GM23338 (cell line): ENCODE results near the gene ZNF774. TPM values are rescaled to one million over a fixed set of nuclear protein-coding genes. Genes with fewer than 3 reads are reported as not detected.

Source experiments
- ATAC-seq: fragments of 200-7000 bp; cut with Tn5 transposase; 3 replicates; pipeline ENCODE4 v1.9.1; 2020
- DNase-seq: peaks from one replicate; pipeline ENCODE4 v3.0.0-alpha.2; 2015; ENCODE audit warnings: low spot score
- H2AFZ ChIP-seq: fragments of 200-600 bp; sonication (generic); 2 replicates; pipeline ENCODE4 v1.8.0; 2016; ENCODE audit warnings: antibody characterized with exemption, mild to moderate bottlenecking, moderate library complexity
- H3F3A ChIP-seq: fragments of 200-600 bp; sonication (generic); replicated peaks from 2 replicates; pipeline ENCODE4 v1.8.0; 2017; ENCODE audit warnings: antibody characterized with exemption, mixed run types, low read depth
- H3K27ac ChIP-seq: fragments of 200-600 bp; sonication (generic); 2 replicates; pipeline ENCODE4 v1.6.1; 2016; ENCODE audit warnings: low read depth
- H3K27me3 ChIP-seq: fragments of 200-600 bp; sonication (generic); 2 replicates; pipeline ENCODE4 v1.8.0; 2016; ENCODE audit warnings: mild to moderate bottlenecking, mixed run types, moderate library complexity; ENCODE audit not compliant: insufficient read depth
- H3K36me3 ChIP-seq: fragments of 200-600 bp; sonication (generic); 2 replicates; pipeline ENCODE4 v1.8.0; 2016; ENCODE audit warnings: mild to moderate bottlenecking; ENCODE audit not compliant: insufficient read depth
- H3K4me1 ChIP-seq: fragments of 200-600 bp; sonication (generic); 2 replicates; pipeline ENCODE4 v1.8.0; 2016; ENCODE audit warnings: mild to moderate bottlenecking, moderate library complexity; ENCODE audit not compliant: insufficient read depth
- H3K4me2 ChIP-seq: fragments of 200-600 bp; sonication (generic); 2 replicates; pipeline ENCODE4 v1.7.1; 2017; ENCODE audit warnings: mixed run types
- H3K4me3 ChIP-seq: fragments of 200-600 bp; sonication (generic); 2 replicates; pipeline ENCODE4 v1.6.1; 2016; ENCODE audit warnings: mixed run types
- H3K79me2 ChIP-seq: fragments of 200-600 bp; sonication (generic); replicated peaks from 2 replicates; pipeline ENCODE4 v1.8.0; 2017; ENCODE audit warnings: mild to moderate bottlenecking; ENCODE audit not compliant: insufficient read depth
- H3K9me2 ChIP-seq: fragments of 200-600 bp; sonication (generic); 2 replicates; pipeline ENCODE4 v1.8.0; 2017; ENCODE audit not compliant: insufficient read depth
- H4K20me1 ChIP-seq: fragments of 200-600 bp; sonication (generic); replicated peaks from 2 replicates; pipeline ENCODE4 v1.8.0; 2017; ENCODE audit warnings: mild to moderate bottlenecking; ENCODE audit not compliant: insufficient read depth
- H3K27ac Mint-ChIP-seq: 2 replicates; pipeline ENCODE4 v1.8.0; 2020; ENCODE audit warnings: inconsistent platforms, mild to moderate bottlenecking, moderate library complexity, mixed read lengths
- H3K27me3 Mint-ChIP-seq: 3 replicates; pipeline ENCODE4 v1.8.0; 2022; ENCODE audit warnings: low read depth, mild to moderate bottlenecking, moderate library complexity, mixed read lengths, inconsistent platforms; ENCODE audit not compliant: insufficient read depth, poor library complexity
- H3K36me3 Mint-ChIP-seq: 3 replicates; pipeline ENCODE4 v1.8.0; 2021; ENCODE audit warnings: low read depth, mild to moderate bottlenecking, inconsistent platforms, moderate library complexity, mixed read lengths
- H3K4me1 Mint-ChIP-seq: 3 replicates; pipeline ENCODE4 v1.8.0; 2020; ENCODE audit warnings: mild to moderate bottlenecking, inconsistent platforms, mixed read lengths
- H3K4me3 Mint-ChIP-seq: 3 replicates; pipeline ENCODE4 v1.8.0; 2021; ENCODE audit warnings: moderate library complexity, mild to moderate bottlenecking, inconsistent platforms, mixed read lengths
- H3K9me3 Mint-ChIP-seq: 3 replicates; pipeline ENCODE4 v1.8.0; 2020; ENCODE audit warnings: moderate library complexity, mild to moderate bottlenecking, inconsistent platforms, mixed read lengths
- CREB1 ChIP-seq: fragments of 250-450 bp; sonication (Bioruptor Pico); IDR thresholded peaks from 2 replicates; pipeline ENCODE4 v1.5.0; 2020; ENCODE audit warnings: low read depth, mild to moderate bottlenecking, moderate library complexity
- EZH2 ChIP-seq: fragments of 200-600 bp; sonication (generic); IDR thresholded peaks from one replicate; pipeline ENCODE4 v1.8.0; 2017; ENCODE audit warnings: antibody characterized with exemption, mild to moderate bottlenecking, low read depth; ENCODE audit not compliant: unreplicated experiment
- EZH2phosphoT487 ChIP-seq: fragments of 200-600 bp; sonication (generic); IDR thresholded peaks from one replicate; pipeline ENCODE4 v1.8.1; 2018; ENCODE audit warnings: antibody characterized with exemption; ENCODE audit not compliant: unreplicated experiment
- NANOG ChIP-seq: IDR thresholded peaks from 2 replicates; pipeline ENCODE4 v1.6.1; 2016; ENCODE audit warnings: antibody characterized with exemption, borderline replicate concordance
- POLR2AphosphoS5 ChIP-seq: IDR thresholded peaks from 2 replicates; pipeline ENCODE4 v1.6.1; 2016; ENCODE audit warnings: antibody characterized with exemption, low read depth
- STAT1 ChIP-seq: IDR thresholded peaks from one replicate; pipeline ENCODE4 v1.6.1; 2016; ENCODE audit warnings: antibody characterized with exemption; ENCODE audit not compliant: unreplicated experiment
- ZNF114 ChIP-seq: fragments of 250-450 bp; sonication (Bioruptor Pico); IDR thresholded peaks from 2 replicates; pipeline ENCODE4 v1.5.0; 2020; ENCODE audit warnings: mild to moderate bottlenecking, moderate library complexity
- ZNF331 ChIP-seq: fragments of 250-450 bp; sonication (Bioruptor Pico); IDR thresholded peaks from 2 replicates; pipeline ENCODE4 v1.5.0; 2020; ENCODE audit warnings: low read depth, mild to moderate bottlenecking, moderate library complexity
- polyA plus RNA-seq: library from polyadenylated mRNA; unstranded; fragments of >200 nt; fragmentation: Nextera tagmentation; extraction: Ambion mirVana; gene quantifications from 2 replicates; pipeline ENCODE4 v1.2.1, GENCODE V29; 2016
- total RNA-seq: library from RNA; depleted of rRNA; stranded (reverse); fragments of >200 nt; shearing (Covaris generic); gene quantifications from 2 replicates; pipeline ENCODE4 v1.2.3, GENCODE V29; 2014
- TF ChIP-seq, protein P1 (sequence below): IDR thresholded peaks from one replicate; pipeline ENCODE4 v1.6.1; 2018; ENCODE audit warnings: antibody characterized with exemption; ENCODE audit not compliant: unreplicated experiment
- TF ChIP-seq, protein P2 (sequence below): IDR thresholded peaks from 2 replicates; pipeline ENCODE4 v1.6.1; 2016; ENCODE audit warnings: antibody characterized with exemption
- TF ChIP-seq, protein P3 (sequence below), 2 experiments: fragments of 200-600 bp in 1 of 2; sonication (generic) in 1 of 2; conservative IDR thresholded peaks; 2 replicates each; pipeline versions ENCODE4 v1.5.1 to v1.6.1; 2016 to 2017; ENCODE audit warnings: antibody characterized with exemption in 2 of 2, low read depth in 2 of 2, mild to moderate bottlenecking in 2 of 2, moderate library complexity in 1 of 2

ZNF774 gene
- total and polyA plus RNA-seq, 2 experiments from 2014 or later = 0.45 to 1.8 TPM

DNA sequence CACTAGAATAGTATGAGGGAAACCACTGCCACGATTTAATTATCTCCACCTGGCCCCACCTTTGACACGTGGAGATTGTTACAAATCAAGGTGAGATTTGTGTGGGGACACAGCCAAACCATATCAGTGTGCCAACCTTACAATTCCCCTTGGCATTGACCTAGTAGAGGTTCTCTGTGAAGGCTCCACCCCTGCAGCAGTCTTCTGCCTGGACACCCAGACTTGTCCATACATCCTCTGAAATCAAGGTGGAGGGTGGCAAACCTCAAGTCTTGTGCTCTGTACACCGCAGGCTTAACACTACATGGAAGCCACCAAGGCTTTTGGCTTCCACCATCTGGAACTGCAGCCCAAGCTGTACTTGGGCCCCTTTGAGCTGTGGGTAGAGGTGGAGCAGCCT, 27.2 kb downstream of the ZNF774 start:
- H3K4me3 ChIP-seq = no peak overlapping the region

DNA sequence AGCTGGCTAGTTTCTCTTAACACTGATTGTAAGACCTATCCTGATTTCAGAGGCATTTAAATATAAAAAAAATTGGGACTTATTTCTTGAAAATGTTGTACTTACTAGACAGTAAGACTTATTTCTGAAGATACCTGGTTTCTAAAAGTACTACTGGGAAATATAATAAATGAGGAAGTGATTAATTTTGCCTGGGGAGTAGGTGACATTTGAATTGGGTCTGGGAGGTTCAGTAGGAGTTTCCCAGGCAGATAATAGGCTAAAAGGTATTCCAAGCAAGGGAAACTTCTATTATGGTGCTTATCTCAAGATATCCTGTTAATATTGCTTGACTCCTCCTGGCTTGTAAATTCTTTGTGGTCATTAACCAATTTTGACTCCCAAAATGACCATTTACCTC, 29.4 kb downstream of the ZNF774 start:
- no peak for ATAC-seq
- H3K4me1 Mint-ChIP-seq = no peaks in the 10 kb centered on the region; the same call in 1 of the 3 replicates
- no peak overlapping the region for H3K27ac ChIP-seq
- H4K20me1 ChIP-seq = no peaks in the 10 kb centered on the region
- H3K4me3 Mint-ChIP-seq = no peak overlapping the region
- no peaks in the 10 kb centered on the region for H3K9me2 ChIP-seq
- H3K27ac Mint-ChIP-seq = no peak overlapping the region
- H3K79me2 ChIP-seq = no peaks in the 10 kb centered on the region
- H3K27me3 ChIP-seq = no peaks in the 10 kb centered on the region
- no peak for DNase-seq
- H3K9me3 Mint-ChIP-seq = peaks cover 24% of the 10 kb centered on the region
- no peak overlapping the region for H3K4me3 ChIP-seq
- no peaks in the 10 kb centered on the region for H3K4me1 ChIP-seq
- no peaks in the 10 kb centered on the region; the same call in 1 of the 2 replicates for H3K36me3 ChIP-seq
- no peaks in the 10 kb centered on the region for H3K27me3 Mint-ChIP-seq
- no peak overlapping the region for H3K4me2 ChIP-seq
- H2AFZ ChIP-seq = no peak overlapping the region
- peaks cover 15% of the 10 kb centered on the region; the same call in 2 of the 3 replicates for H3K36me3 Mint-ChIP-seq
- 0 out of 2 replicates have a peak, but pooled peaks cover 3% of the 10 kb centered on the region for H3F3A ChIP-seq
- TF ChIP-seq, protein P1, sequence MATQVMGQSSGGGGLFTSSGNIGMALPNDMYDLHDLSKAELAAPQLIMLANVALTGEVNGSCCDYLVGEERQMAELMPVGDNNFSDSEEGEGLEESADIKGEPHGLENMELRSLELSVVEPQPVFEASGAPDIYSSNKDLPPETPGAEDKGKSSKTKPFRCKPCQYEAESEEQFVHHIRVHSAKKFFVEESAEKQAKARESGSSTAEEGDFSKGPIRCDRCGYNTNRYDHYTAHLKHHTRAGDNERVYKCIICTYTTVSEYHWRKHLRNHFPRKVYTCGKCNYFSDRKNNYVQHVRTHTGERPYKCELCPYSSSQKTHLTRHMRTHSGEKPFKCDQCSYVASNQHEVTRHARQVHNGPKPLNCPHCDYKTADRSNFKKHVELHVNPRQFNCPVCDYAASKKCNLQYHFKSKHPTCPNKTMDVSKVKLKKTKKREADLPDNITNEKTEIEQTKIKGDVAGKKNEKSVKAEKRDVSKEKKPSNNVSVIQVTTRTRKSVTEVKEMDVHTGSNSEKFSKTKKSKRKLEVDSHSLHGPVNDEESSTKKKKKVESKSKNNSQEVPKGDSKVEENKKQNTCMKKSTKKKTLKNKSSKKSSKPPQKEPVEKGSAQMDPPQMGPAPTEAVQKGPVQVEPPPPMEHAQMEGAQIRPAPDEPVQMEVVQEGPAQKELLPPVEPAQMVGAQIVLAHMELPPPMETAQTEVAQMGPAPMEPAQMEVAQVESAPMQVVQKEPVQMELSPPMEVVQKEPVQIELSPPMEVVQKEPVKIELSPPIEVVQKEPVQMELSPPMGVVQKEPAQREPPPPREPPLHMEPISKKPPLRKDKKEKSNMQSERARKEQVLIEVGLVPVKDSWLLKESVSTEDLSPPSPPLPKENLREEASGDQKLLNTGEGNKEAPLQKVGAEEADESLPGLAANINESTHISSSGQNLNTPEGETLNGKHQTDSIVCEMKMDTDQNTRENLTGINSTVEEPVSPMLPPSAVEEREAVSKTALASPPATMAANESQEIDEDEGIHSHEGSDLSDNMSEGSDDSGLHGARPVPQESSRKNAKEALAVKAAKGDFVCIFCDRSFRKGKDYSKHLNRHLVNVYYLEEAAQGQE = no peak
- TF ChIP-seq ZNF331 (CRISPR knock-in tag) (no peak), EZH2phosphoT487 (no peak), CREB1 (no peak), NANOG (no peak), POLR2AphosphoS5 (no peak), ZNF114 (CRISPR knock-in tag) (no peak), STAT1 (no peak), EZH2 (no peak)
- TF ChIP-seq, protein P2, sequence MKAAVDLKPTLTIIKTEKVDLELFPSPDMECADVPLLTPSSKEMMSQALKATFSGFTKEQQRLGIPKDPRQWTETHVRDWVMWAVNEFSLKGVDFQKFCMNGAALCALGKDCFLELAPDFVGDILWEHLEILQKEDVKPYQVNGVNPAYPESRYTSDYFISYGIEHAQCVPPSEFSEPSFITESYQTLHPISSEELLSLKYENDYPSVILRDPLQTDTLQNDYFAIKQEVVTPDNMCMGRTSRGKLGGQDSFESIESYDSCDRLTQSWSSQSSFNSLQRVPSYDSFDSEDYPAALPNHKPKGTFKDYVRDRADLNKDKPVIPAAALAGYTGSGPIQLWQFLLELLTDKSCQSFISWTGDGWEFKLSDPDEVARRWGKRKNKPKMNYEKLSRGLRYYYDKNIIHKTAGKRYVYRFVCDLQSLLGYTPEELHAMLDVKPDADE = no peak
- TF ChIP-seq, protein P3, sequence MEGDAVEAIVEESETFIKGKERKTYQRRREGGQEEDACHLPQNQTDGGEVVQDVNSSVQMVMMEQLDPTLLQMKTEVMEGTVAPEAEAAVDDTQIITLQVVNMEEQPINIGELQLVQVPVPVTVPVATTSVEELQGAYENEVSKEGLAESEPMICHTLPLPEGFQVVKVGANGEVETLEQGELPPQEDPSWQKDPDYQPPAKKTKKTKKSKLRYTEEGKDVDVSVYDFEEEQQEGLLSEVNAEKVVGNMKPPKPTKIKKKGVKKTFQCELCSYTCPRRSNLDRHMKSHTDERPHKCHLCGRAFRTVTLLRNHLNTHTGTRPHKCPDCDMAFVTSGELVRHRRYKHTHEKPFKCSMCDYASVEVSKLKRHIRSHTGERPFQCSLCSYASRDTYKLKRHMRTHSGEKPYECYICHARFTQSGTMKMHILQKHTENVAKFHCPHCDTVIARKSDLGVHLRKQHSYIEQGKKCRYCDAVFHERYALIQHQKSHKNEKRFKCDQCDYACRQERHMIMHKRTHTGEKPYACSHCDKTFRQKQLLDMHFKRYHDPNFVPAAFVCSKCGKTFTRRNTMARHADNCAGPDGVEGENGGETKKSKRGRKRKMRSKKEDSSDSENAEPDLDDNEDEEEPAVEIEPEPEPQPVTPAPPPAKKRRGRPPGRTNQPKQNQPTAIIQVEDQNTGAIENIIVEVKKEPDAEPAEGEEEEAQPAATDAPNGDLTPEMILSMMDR (conservative IDR thresholded peaks at IDR 0.05; ENCODE audit: low read depth in 2 of 2) = no peak

More for the DNA sequence above, 27.2 kb downstream of the ZNF774 start:
- no peak overlapping the region for H3K4me3 Mint-ChIP-seq
- Histone ChIP-seq H2AFZ (no peak overlapping the region), H4K20me1 (no peaks in the 10 kb centered on the region), H3K36me3 (no peaks in the 10 kb centered on the region; the same call in 1 of the 2 replicates), H3K4me2 (no peak overlapping the region), H3K27me3 (no peaks in the 10 kb centered on the region), H3K79me2 (no peaks in the 10 kb centered on the region), H3F3A (no peaks in the 10 kb centered on the region), H3K27ac (no peak overlapping the region), H3K9me2 (no peaks in the 10 kb centered on the region), H3K4me1 (no peaks in the 10 kb centered on the region)
- peaks cover 3% of the 10 kb centered on the region for H3K27me3 Mint-ChIP-seq
- no peak overlapping the region for H3K27ac Mint-ChIP-seq
- H3K9me3 Mint-ChIP-seq = peaks cover 24% of the 10 kb centered on the region
- H3K4me1 Mint-ChIP-seq = no peaks in the 10 kb centered on the region
- H3K36me3 Mint-ChIP-seq = peaks cover 15% of the 10 kb centered on the region; the same call in 2 of the 3 replicates
- no peak for DNase-seq
- ATAC-seq = no peak
- TF ChIP-seq, protein P1 = no peak
